CD4-positive, alpha-beta memory T cell (primary cell): Measurements from ENCODE around the gene OTUD5. TPM values are rescaled to one million over a fixed set of nuclear protein-coding genes. Genes with fewer than 3 reads are reported as not detected.
A peak's percentile ranks its signal among the peaks of the same experiment; 100 is the strongest.

Source experiments
- CTCF ChIA-PET: fragments of 350-600 bp; sonication (Branson Sonifier 250); formaldehyde crosslinking; loops from one replicate; lab custom pipeline; 2021; ENCODE audit warnings: inconsistent platforms; ENCODE audit not compliant: partially characterized antibody; lab: Charles Lee
- POLR2A ChIA-PET: fragments of 350-600 bp; sonication (Branson Sonifier 250); formaldehyde crosslinking; loops from one replicate; lab custom pipeline; 2021; ENCODE audit not compliant: partially characterized antibody; lab: Charles Lee
- DNase-seq, 5 donors: peaks; one replicate each; pipeline versions ENCODE4 v3.0.0 to v3.0.0-alpha.2; 2020 to 2022; ENCODE audit warnings: mixed read lengths in 1 of 5
- H3K27ac ChIP-seq: one replicate; pipeline ENCODE4 v1.7.0; 2013; ENCODE audit warnings: low read depth, low read length
- H3K27me3 ChIP-seq: 2 replicates; pipeline ENCODE4 v1.7.0; 2013; ENCODE audit warnings: mild to moderate bottlenecking, low read length, moderate library complexity; ENCODE audit not compliant: insufficient read depth
- H3K36me3 ChIP-seq: 2 replicates; pipeline ENCODE4 v1.7.0; 2013; ENCODE audit warnings: mild to moderate bottlenecking, low read length, moderate library complexity; ENCODE audit not compliant: insufficient read depth
- H3K4me1 ChIP-seq: 2 replicates; pipeline ENCODE4 v1.7.0; 2013; ENCODE audit warnings: mild to moderate bottlenecking, low read length, moderate library complexity; ENCODE audit not compliant: insufficient read depth
- H3K4me3 ChIP-seq, 2 donors: one replicate each; pipeline ENCODE4 v1.7.0; 2013; ENCODE audit warnings: low read length in 2 of 2, mild to moderate bottlenecking in 1 of 2
- H3K9me3 ChIP-seq, 2 donors: one replicate each; pipeline ENCODE4 v1.7.0; 2013; ENCODE audit warnings: low read length in 2 of 2, control low read depth in 1 of 2; ENCODE audit not compliant: control insufficient read depth in 1 of 2
- H3K27ac Mint-ChIP-seq, 7 donors: one replicate each; pipeline ENCODE4 v1.8.0; 2020 to 2021; ENCODE audit warnings: mixed read lengths in 7 of 7, mild to moderate bottlenecking in 6 of 7, inconsistent platforms in 3 of 7, moderate library complexity in 3 of 7
- H3K27me3 Mint-ChIP-seq, 2 donors: one replicate each; pipeline ENCODE4 v1.8.0; 2020 to 2021; ENCODE audit warnings: mixed read lengths in 2 of 2
- H3K36me3 Mint-ChIP-seq, 2 donors: one replicate each; pipeline ENCODE4 v1.8.0; 2020 to 2021; ENCODE audit warnings: mixed read lengths in 2 of 2, inconsistent platforms in 1 of 2, mild to moderate bottlenecking in 1 of 2
- H3K4me1 Mint-ChIP-seq, 4 donors: one replicate each; pipeline ENCODE4 v1.8.0; 2020 to 2021; ENCODE audit warnings: mixed read lengths in 4 of 4, mild to moderate bottlenecking in 1 of 4
- H3K4me3 Mint-ChIP-seq, 8 donors: one replicate each; pipeline ENCODE4 v1.8.0; 2020 to 2021; ENCODE audit warnings: mixed read lengths in 8 of 8, mild to moderate bottlenecking in 7 of 8, moderate library complexity in 6 of 8, inconsistent platforms in 3 of 8
- H3K9me3 Mint-ChIP-seq, 8 donors: one replicate each; pipeline ENCODE4 v1.8.0; 2020 to 2021; ENCODE audit warnings: mixed read lengths in 8 of 8, mild to moderate bottlenecking in 5 of 8, inconsistent platforms in 3 of 8, moderate library complexity in 1 of 8
- intact Hi-C: fragments of 100-400 bp; cut with micrococcal nuclease; formaldehyde crosslinking; loops from one replicate; pipeline ENCODE4 v1.15.1; 2023
- polyA plus RNA-seq, 2 donors: library from polyadenylated mRNA; unstranded; fragments of 300-500 nt; fragmentation: Illumina TruSeq; gene quantifications; one replicate each; pipeline ENCODE4 v1.2.3, GENCODE V29; 2021
- total RNA-seq, 2 experiments: library from RNA; stranded (reverse); gene quantifications; one replicate each; pipeline ENCODE4 v1.2.3, GENCODE V29; 2021

Gene OTUD5
- total and polyA plus RNA-seq, 4 experiments from 2014 or later: 16.5 to 94.5 (median 68.8) TPM

- intact Hi-C loops: loop anchor here (2.0 to 5.0 kb wide), 3 partner anchors 18 to 205 kb away; partner anchors contain the start of genes GPKOW and MAGIX
- Histone ChIP-seq H3K27ac (peak overlapping the region; percentile 98), H3K4me3 (peak overlapping the region; percentile 57 to 62), H3K4me1 (peaks cover 61% of the 10 kb centered on the region), H3K27me3 (no peaks in the 10 kb centered on the region), H3K9me3 (no peaks in the 10 kb centered on the region), H3K36me3 (peaks cover 4% of the 10 kb centered on the region)
- CTCF ChIA-PET: interaction anchor here (0.6 to 2.5 kb wide), 3 partner anchors 10 to 308 kb away, joined by 3 to 16 read pairs (median 4); no protein-coding TSS in a partner anchor
- H3K27me3 Mint-ChIP-seq: no peaks in the 10 kb centered on the region
- peaks cover 24 to 76% (median 47%) of the 10 kb centered on the region in 4 donors for H3K4me1 Mint-ChIP-seq
- H3K9me3 Mint-ChIP-seq: peaks cover 0 to 4% (median 0%) of the 10 kb centered on the region in 8 donors
- H3K4me3 Mint-ChIP-seq: peak overlapping the region; percentile 80 to 89 (median 86)
- peaks cover 6 to 36% of the 10 kb centered on the region in 2 donors for H3K36me3 Mint-ChIP-seq
- POLR2A ChIA-PET: interaction anchor here (0.5 to 5.9 kb wide), 14 partner anchors 10 to 417 kb away, joined by 3 to 99 read pairs (median 7); partner anchors contain the start of genes GRIPAP1, HDAC6, PIM2 and PLP2
- H3K27ac Mint-ChIP-seq: peak overlapping the region; percentile 82 to 98 (median 90)
- DNase-seq: peak; percentile 46 to 83 (median 58)
These were observed 536 bp downstream of the OTUD5 start for GRCh38 chrX:48956728-48957414.

DNA sequence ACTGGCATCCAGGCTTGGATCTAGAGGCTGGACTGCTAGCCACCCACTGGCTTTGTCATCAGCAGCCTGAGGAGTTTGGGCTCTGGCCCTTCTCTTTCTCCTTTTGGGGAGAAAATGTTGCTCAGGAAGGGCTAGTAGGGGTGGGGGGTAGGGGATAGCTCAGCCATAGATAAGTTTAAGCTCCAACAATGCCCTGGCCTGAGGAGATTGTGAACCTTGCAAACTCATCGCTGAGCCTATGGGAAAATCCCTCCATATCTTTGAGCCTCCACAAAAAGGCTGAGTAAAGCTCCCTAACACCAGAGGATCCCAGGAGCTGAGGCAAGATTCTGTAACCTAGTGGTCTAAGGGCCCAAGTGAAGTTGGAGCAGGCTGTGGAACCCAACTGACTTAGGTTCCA, 8.8 kb downstream of the OTUD5 start:
- Mint-ChIP-seq H3K27me3 (no peaks in the 10 kb centered on the region), H3K4me3 (no peak overlapping the region), H3K27ac (peak overlapping the region in 2 of 7 donors; percentile 47 to 68), H3K9me3 (no peaks in the 10 kb centered on the region), H3K36me3 (peaks cover 7 to 14% of the 10 kb centered on the region in 2 donors), H3K4me1 (peaks cover 26 to 62% (median 41%) of the 10 kb centered on the region in 4 donors)
- CTCF ChIA-PET: interaction anchor here (0.9 to 8.0 kb wide), 3 partner anchors 9 to 300 kb away, joined by 3 to 35 read pairs (median 4); no protein-coding TSS in a partner anchor
- Histone ChIP-seq H3K36me3 (no peaks in the 10 kb centered on the region), H3K27ac (no peak overlapping the region), H3K27me3 (no peaks in the 10 kb centered on the region), H3K4me1 (peaks cover 68% of the 10 kb centered on the region), H3K4me3 (no peak overlapping the region), H3K9me3 (no peaks in the 10 kb centered on the region)
- POLR2A ChIA-PET: interaction anchor here (1.0 to 1.6 kb wide), 3 partner anchors 10 to 32 kb away, joined by 3 to 6 read pairs (median 3); no protein-coding TSS in a partner anchor
- no peak for DNase-seq
- intact Hi-C loops: no loop called here

DNA sequence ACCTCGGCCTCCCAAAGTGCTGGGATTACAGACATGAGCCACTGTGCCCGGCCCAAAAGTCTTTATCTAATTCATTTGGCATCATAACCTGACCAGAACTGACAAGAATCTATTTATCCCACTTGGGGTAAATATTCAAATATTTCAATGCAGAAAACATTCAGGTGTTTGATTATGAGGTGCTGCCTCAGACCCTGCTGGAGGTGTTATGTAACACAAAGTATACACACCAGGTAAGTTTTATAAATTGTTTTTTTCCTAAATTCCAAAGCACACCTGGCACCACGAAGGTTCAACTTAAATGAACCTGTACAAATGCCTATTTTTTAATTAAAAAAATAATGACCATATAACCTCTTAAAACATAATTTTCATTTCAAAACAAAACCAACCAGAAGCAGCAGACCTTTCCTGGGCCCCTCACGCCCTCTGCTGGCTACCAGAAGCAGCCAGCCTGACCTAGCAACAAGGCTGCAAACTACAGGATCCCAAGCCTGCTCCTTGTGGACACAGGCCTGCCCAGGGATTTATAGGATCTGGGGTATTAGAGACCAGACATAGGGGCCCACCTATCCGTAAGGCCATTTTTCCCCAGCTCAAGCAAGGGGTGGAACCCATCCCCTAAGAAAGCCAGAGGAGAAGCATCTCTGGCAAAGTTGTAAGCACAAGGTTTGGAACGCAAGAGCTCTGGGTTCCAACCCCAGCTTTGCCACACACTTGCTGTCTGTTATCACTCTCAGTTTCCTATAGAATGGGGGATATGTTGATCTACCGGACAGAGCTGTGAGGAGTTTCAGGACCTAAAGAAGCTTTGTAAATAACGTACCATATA, 11.7 kb downstream of the OTUD5 start:
- Histone ChIP-seq H3K36me3 (no peaks in the 10 kb centered on the region), H3K27ac (no peak overlapping the region), H3K4me1 (peaks cover 70% of the 10 kb centered on the region), H3K27me3 (no peaks in the 10 kb centered on the region), H3K9me3 (no peaks in the 10 kb centered on the region), H3K4me3 (no peak overlapping the region)
- ChIA-PET POLR2A (interaction anchor here (0.7 to 2.0 kb wide), 11 partner anchors 8 to 297 kb away, joined by 3 to 15 read pairs (median 5); partner anchors contain the start of genes HDAC6, OTUD5, PIM2 and PQBP1), CTCF (interaction anchor here (0.8 to 8.0 kb wide), 17 partner anchors 9 to 298 kb away, joined by 3 to 35 read pairs (median 4); partner anchors contain the start of genes GRIPAP1, PQBP1 and TIMM17B)
- no peaks in the 10 kb centered on the region for H3K27me3 Mint-ChIP-seq
- H3K36me3 Mint-ChIP-seq: peaks cover 7 to 24% of the 10 kb centered on the region in 2 donors
- H3K27ac Mint-ChIP-seq: peak overlapping the region; percentile 66 to 92 (median 79)
- intact Hi-C loops: loop anchor here (1.0 kb wide), 4 partner anchors 8 to 297 kb away; no protein-coding TSS in a partner anchor
- peaks cover 34 to 63% (median 48%) of the 10 kb centered on the region in 4 donors for H3K4me1 Mint-ChIP-seq
- peak; percentile 45 to 66 (median 62) for DNase-seq
- peak overlapping the region in 6 of 8 donors; percentile 11 to 64 (median 26) for H3K4me3 Mint-ChIP-seq
- H3K9me3 Mint-ChIP-seq: peaks cover 0 to 2% (median 0%) of the 10 kb centered on the region in 8 donors

GRCh38 chrX:48942895-48943294, 14.5 kb downstream of the OTUD5 start:
- Histone ChIP-seq H3K4me1 (peaks cover 87% of the 10 kb centered on the region), H3K9me3 (no peaks in the 10 kb centered on the region), H3K27ac (peak overlapping the region; percentile 11), H3K27me3 (no peaks in the 10 kb centered on the region), H3K4me3 (no peak overlapping the region), H3K36me3 (no peaks in the 10 kb centered on the region)
- H3K4me3 Mint-ChIP-seq: peak overlapping the region in 4 of 8 donors; percentile 34 to 65 (median 40)
- CTCF ChIA-PET: interaction anchor here (1.5 to 8.0 kb wide), 5 partner anchors 26 to 294 kb away, joined by 3 to 35 read pairs (median 9); partner anchors contain the start of gene SLC35A2
- H3K36me3 Mint-ChIP-seq: peaks cover 0 to 29% of the 10 kb centered on the region in 2 donors
- POLR2A ChIA-PET: interaction anchor here (1.1 to 11.3 kb wide), 7 partner anchors 10 to 97 kb away, joined by 4 to 235 read pairs (median 5); partner anchors contain the start of genes OTUD5, PIM2 and SLC35A2
- no peaks in the 10 kb centered on the region for H3K27me3 Mint-ChIP-seq
- intact Hi-C loops: no loop called here
- DNase-seq: no peak
- peak overlapping the region; percentile 74 to 92 (median 88) for H3K27ac Mint-ChIP-seq
- H3K4me1 Mint-ChIP-seq: peaks cover 52 to 83% (median 68%) of the 10 kb centered on the region in 4 donors
- peaks cover 0 to 4% (median 0%) of the 10 kb centered on the region in 8 donors for H3K9me3 Mint-ChIP-seq

DNA sequence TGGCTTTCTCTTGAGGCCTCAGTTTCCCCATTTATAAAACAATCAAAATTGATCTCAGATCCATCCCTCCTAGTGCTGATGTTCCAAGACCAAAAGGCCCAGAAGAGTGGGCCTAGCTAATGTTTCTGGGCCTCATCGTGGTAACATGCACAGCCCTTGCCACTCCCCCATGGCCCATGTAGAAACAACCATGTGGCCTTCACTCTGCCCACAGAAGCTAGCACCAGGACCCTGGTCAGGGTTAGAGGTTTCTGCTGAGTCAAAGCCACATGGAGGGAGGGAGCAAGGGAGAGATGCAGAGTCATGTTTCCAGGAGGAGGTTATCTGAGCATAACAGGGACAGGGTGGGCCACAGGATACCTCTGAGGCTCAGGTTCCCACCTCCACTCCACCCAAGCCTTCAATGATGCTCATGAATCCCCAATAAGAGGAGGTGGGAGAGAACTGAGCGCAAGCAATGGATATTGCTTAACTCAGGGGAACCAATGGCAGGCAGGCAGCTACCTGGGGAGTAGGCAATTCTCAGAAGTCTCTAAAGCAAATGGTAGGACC, 16.9 kb downstream of the OTUD5 start:
- Histone ChIP-seq H3K27ac (peak overlapping the region; percentile 94), H3K9me3 (no peaks in the 10 kb centered on the region), H3K4me3 (peak overlapping the region; percentile 5 to 29), H3K27me3 (no peaks in the 10 kb centered on the region), H3K36me3 (no peaks in the 10 kb centered on the region), H3K4me1 (peaks cover 97% of the 10 kb centered on the region)
- ChIA-PET CTCF (interaction anchor here (0.7 to 4.2 kb wide), 5 partner anchors 16 to 292 kb away, joined by 3 to 23 read pairs (median 4); partner anchors contain the start of gene SLC35A2), POLR2A (interaction anchor here (1.0 to 11.3 kb wide), 18 partner anchors 10 to 292 kb away, joined by 3 to 235 read pairs (median 5); partner anchors contain the start of genes GRIPAP1, HDAC6, OTUD5 and PIM2)
- H3K9me3 Mint-ChIP-seq: peaks cover 0 to 7% (median 0%) of the 10 kb centered on the region in 8 donors
- no peak for DNase-seq
- H3K4me1 Mint-ChIP-seq: peaks cover 61 to 92% (median 78%) of the 10 kb centered on the region in 4 donors
- H3K27ac Mint-ChIP-seq: peak overlapping the region; percentile 92 to 99 (median 96)
- no peaks in the 10 kb centered on the region for H3K27me3 Mint-ChIP-seq
- intact Hi-C loops: no loop called here
- H3K4me3 Mint-ChIP-seq: peak overlapping the region in 7 of 8 donors; percentile 47 to 87 (median 77)
- H3K36me3 Mint-ChIP-seq: peaks cover 0 to 38% of the 10 kb centered on the region in 2 donors
